AG09319 (cell line): Measurements from ENCODE around the gene GID4.

Experiments
- DNase-seq: peaks from one replicate; pipeline ENCODE4 v3.0.0-alpha.2; 2010; ENCODE audit warnings: low read depth; ENCODE audit errors: extremely low read depth
- CTCF ChIP-seq: IDR thresholded peaks from 2 replicates; pipeline ENCODE4 v1.5.1; 2011; ENCODE audit warnings: low read depth, mild to moderate bottlenecking, inconsistent platforms, low read length, moderate library complexity

GID4 gene

GRCh38 chr17:17998934-17999333, 40.3 kb upstream of the GID4 start:
- DNase-seq, result no peak
- TF ChIP-seq CTCF, result no peak

GRCh38 chr17:17999364-18000029, 39.7 kb upstream of the GID4 start:
- no peak for TF ChIP-seq CTCF
- no peak for DNase-seq

- DNase-seq, result no peak
- TF ChIP-seq CTCF, result no peak
Measured at GRCh38 chr17:18000030-18000408, 39.2 kb upstream of the GID4 start.

GRCh38 chr17:18002171-18002570, 37.0 kb upstream of the GID4 start:
- TF ChIP-seq CTCF, result no peak
- no peak for DNase-seq

- TF ChIP-seq CTCF, result no peak
- no peak for DNase-seq
Measured at GRCh38 chr17:18004345-18004744, 34.9 kb upstream of the GID4 start.

- DNase-seq, result no peak
- TF ChIP-seq CTCF, result no peak; the same call in 1 of the 2 replicates
Measured at GRCh38 chr17:18004884-18005305, 34.3 kb upstream of the GID4 start.

GRCh38 chr17:18005496-18005895, 33.7 kb upstream of the GID4 start:
- TF ChIP-seq CTCF, result no peak
- no peak for DNase-seq
